Gastrocnemius medialis (tissue), 4 donors: ENCODE data around the gene CCDC194.

Source experiments
- POLR2A ChIP-seq, 2 donors: fragments of 450-650 bp; IDR thresholded peaks; one replicate each; pipeline ENCODE4 v1.6.1; 2017; ENCODE audit warnings: antibody characterized with exemption in 2 of 2, mild to moderate bottlenecking in 2 of 2, moderate library complexity in 2 of 2
- TF ChIP-seq, protein P1 (sequence below), 5 experiments: fragments of 450-650 bp in 3 of 5; fragments of 200-600 bp in 2 of 5; sonication (generic) in 2 of 5; IDR thresholded peaks in 4 of 5; conservative IDR thresholded peaks in 1 of 5; 1 replicate in 4 of 5; 2 replicates in 1 of 5; pipeline ENCODE4 v1.5.1; 2016 to 2019; ENCODE audit warnings: antibody characterized with exemption in 5 of 5, mild to moderate bottlenecking in 3 of 5, moderate library complexity in 3 of 5

DNA sequence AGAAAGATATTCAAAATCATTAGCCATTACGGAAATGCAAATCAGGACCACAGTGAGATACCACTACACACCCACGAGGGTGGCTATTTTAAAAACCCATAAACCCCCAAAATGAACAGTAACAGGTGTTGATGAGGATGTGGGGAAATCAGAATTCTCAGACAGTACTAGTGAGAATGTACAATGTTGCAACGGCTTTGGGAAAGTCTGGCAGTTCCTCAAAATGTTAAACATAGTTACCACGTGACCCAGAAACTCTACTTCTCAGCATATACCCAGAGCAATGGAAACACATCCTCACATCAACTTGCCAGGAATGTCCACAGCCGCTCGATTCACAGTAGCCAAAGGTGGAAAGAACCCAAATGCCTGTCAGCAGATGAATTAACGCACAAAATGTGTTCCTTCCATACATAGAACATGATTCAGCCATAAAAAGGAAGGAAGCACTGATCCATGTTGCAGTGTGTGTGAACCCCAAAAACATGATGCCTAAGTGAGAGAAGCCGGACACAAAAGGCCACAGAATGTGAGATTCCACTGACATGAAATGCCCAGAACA is 23.9 kb downstream of the CCDC194 start:
- TF ChIP-seq, protein P1, sequence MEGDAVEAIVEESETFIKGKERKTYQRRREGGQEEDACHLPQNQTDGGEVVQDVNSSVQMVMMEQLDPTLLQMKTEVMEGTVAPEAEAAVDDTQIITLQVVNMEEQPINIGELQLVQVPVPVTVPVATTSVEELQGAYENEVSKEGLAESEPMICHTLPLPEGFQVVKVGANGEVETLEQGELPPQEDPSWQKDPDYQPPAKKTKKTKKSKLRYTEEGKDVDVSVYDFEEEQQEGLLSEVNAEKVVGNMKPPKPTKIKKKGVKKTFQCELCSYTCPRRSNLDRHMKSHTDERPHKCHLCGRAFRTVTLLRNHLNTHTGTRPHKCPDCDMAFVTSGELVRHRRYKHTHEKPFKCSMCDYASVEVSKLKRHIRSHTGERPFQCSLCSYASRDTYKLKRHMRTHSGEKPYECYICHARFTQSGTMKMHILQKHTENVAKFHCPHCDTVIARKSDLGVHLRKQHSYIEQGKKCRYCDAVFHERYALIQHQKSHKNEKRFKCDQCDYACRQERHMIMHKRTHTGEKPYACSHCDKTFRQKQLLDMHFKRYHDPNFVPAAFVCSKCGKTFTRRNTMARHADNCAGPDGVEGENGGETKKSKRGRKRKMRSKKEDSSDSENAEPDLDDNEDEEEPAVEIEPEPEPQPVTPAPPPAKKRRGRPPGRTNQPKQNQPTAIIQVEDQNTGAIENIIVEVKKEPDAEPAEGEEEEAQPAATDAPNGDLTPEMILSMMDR (IDR thresholded peaks at IDR 0.05 in 4 of 5, conservative IDR thresholded peaks at IDR 0.05 in 1 of 5): no peak
- TF ChIP-seq POLR2A (IDR thresholded peaks at IDR 0.05): no peak
